Activated T-helper 1 cell treated with Interleukin-2 at 50 U/mL for 16 hours (primary cell): ENCODE results near the gene TTC27.
"Not testable (repeated sequence)": the region's sequence is repeated elsewhere in the genome, so short reads cannot be mapped to it uniquely, and the experiment has no call there.

Source experiments
- DNase-seq: peaks from one replicate; pipeline ENCODE4 v3.0.0-alpha.2; 2020; ENCODE audit warnings: low read depth

The TTC27 gene

DNA sequence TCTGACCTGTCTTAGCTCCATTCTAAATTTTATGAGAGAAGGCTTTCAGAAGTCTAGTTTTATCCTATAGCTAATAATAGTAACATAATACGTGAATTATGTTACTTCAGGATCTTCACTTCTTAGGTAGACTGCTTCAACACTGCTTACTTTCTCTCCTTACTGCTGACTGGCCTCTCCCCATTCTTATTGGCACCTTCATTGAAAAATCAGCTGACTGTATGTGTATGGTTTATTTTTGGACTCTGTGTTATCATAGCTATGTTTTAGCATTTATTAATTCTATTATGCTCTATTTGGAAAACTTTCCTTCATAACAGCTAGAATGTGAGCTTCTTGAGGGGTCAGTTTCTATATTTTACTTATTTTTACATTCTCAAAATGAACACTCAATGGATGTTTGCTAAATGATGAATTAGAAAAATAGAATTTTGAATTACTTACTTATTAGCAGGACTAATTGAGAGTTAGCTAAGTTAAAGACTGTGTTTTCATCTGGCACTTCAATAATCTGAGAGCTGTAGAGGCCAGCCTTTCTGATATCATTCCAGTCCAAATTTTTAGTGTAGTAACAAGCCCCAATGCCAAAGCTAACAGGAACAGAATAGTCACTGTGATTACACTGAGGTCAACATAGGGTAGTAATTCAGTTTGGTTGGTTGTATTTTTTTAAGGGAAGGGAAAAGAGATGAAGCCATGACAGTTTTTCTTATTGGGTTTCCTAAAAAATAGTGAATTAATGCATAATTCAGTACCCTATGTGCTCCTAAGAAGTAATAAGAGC, 92.3 kb downstream of the TTC27 start:
- DNase-seq: no peak

DNA sequence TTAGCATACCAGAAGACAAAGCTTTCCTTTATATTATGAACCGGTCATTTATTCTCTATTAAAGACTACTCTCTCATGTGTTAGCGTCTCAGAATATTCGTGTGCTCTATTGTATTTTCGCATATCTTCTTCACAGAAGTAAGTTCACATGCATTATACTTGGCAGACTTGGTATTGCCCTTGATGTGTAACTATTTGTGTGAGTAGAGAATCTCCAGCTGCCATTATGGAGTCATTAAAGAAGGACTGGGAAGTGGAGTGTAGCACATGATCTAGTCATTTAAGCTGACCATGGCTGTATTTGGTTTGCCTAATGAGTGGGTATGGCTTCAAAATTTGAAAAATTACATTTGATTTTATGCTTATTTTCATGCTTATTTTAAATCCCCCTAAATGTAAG, 92.9 kb downstream of the TTC27 start:
- no peak for DNase-seq

DNA sequence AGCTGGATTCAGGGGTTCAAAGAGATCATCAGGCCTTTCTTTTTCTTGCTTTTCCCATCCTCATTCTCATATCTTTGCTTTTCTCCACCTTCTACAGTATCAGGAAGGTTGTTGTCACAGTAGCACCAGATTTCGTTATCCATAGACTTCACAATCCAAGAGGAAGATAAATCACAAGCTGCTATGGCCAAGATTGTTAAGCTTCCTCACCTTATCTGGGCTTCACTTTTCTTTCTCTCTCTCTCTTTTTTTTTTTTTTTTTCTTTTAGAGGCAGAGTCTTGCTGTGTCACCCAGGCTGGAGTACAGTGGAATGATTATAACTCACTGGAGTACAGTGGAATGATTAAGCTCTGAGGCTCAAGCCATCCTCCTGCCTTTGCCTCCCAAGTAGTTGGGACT, 93.5 kb downstream of the TTC27 start:
- DNase-seq: no peak

DNA sequence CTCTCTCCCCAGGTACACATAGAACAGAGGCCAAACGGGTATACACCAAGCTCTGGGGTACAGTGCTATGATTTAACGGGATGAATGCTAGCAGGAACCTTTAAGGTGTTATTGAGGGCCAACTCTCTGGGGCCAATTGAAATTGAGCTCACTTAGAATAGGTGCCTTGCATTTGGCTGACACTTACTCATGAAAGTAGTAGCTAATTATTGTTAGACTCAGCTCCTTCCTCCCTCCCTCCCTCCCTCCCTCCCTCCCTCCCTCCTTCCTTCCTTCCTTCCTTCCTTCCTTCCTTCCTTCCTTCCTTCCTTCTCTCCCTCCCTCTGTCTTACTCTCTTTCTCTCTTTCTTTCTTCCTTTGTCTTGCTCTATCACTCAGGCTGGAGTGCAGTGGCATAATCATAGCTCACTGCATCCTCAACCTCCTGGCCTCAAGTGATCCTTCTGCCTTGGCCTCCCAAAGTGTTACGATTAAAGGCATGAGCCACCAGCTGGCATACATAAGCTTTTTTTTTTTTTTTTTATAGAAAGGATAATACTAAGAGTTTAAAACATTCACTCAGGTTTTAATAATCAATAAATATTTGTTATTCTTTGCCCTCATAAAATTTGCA, 95.7 kb downstream of the TTC27 start:
- DNase-seq: no peak

DNA sequence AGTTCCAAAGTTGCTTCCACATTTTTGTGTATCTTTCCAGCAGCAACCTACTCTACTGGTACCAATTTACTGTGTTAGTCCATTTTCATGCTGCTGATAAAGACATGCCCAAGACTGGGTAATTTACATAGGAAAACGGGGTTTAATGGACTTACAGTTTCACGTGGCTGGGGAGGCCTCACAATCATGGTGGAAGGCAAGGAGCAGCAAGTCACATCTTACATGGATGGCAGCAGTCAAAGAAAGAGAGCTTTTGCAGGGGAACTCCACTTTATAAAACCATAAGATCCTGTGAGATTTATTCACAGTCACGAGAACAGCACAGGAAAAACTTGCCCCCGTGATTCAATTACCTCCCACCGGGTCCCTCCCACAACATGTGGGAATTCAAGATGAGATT, 98.8 kb downstream of the TTC27 start:
- not testable (repeated sequence) for DNase-seq

DNA sequence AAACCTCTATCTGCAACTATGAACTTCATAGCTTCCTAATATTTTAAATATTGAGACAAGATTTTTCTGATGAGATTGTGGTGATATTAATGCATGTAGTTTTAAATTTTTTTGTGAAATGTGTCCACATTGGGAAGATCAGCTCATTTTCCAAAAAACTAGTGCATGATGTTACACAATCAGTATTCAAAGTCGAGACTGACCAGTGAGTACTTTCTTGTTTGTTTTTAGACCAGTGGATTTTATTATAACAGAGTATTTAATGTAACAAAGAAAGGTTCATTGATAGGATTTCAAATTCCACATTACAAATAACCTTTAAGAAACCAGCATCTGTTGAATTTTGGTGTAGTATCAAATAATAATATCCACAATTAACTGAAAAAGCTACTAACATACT, 99.3 kb downstream of the TTC27 start:
- no peak for DNase-seq

DNA sequence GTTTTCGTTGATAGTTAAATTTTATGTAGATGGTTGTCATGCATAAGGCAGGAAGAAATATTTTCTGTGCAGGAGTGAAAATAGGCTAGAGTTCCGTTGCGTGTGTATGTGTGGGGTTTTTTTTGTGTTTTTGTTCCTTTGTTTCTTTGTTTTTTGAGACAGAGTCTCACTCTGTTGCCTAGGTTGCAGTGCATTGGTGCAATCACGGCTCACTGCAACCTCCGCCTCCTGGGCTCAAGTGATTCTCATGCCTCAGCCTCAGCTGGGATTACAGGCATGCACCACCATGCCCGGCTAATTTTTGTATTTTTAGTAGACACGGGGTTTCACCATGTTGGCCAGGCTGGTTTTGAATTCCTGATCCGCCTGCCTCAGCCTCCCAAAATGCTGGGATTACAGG, 103.1 kb downstream of the TTC27 start:
- DNase-seq: not testable (repeated sequence)

DNA sequence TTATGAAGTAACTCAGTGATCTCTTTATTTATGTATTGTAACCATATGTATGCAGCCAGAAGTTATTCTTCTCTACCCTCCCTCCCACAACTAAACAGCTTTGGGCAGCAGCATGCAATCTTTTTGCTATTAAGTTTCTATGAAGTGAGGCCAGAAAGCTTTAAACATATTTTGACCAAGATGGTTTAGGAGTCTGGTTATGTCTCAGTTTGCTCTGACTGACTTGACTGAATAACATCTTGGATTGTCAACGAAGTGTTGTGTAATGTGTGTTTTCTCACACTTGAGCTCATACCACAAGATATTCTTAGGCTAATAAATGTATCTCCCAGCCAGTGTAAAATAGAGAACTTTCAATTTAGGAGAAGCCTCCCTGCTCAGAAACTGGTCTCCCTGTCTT, 104.3 kb downstream of the TTC27 start:
- DNase-seq: no peak

DNA sequence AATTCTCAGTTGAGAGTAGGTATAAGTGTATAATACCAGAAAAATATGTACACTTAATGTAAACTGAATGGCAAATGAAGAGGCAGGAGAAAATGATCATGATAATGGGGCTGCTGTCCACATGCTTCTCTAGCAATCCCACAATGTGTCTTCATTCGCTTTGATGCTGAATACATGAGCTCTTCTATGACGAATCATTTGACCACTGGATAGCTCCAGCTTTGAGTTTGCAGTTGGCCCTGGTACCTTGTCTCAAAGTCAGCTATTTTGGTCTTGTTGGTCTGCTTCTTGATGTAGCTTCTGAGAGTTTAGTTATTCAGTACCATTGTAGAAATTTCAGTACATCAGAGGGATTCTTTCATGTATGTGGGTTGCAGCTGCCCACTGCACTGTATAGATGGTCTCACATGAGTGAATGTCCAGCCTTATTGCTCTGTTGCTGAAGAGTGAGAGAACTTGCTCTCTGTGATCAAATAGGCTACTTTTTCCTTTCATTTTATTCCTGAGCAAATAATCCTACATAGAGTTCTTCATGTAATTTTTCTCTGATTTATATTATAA, 105.1 kb downstream of the TTC27 start:
- no peak for DNase-seq

DNA sequence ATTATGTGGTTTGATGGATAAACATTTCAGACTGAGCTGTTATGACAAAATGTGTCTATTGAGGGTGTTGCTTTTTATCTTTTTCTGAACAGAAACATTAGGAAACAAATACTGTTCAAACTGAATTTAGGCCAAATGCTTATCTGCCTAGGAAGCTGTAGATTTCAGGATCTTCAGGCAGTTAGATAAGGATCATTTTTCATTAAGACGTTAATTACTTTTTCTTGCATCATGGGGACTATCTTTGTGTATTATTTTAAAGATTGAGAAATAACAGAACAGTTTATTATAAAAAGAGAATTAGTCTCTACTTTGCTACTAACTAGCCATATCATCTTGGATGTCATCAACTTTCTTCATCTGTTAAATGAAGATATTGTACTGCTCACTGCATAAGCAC, 107.5 kb downstream of the TTC27 start:
- no peak for DNase-seq

DNA sequence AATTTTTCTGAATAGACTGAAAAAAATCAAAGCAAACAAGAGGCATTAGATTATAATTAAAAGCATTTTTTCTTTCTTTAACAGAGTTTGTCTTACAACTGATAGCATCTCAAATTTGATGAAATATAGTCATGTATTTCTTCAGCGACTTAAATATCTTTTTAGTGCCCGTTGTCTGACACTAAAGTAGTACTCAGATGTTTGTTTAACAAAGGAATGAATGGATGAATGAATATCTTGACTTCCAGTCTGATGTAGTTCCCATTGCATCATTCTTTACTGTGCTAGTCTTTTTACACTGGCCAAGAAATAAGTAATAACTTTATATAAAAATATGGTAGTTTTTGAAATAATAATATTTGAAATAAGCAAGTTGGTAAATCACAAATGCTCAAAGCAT, 111.1 kb downstream of the TTC27 start:
- DNase-seq: no peak

DNA sequence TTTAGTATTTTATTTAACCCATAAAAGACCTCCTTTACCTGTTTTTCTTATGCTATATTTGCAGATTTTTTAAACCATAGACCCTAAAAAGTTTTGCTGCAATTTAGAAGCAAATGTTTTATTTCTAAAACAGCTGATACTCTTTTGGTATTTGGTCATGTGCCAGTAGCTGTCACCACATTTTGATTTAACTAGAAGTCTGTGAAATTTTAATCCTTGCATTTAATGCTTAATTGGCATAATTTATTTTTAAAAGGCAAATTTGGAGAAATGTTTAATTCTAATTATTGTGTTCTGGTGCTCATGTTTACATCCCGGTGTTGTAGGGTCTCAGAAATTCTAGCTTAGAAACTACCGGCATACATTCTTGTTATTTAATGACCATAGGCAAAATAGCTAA, 111.8 kb downstream of the TTC27 start:
- DNase-seq: no peak

DNA sequence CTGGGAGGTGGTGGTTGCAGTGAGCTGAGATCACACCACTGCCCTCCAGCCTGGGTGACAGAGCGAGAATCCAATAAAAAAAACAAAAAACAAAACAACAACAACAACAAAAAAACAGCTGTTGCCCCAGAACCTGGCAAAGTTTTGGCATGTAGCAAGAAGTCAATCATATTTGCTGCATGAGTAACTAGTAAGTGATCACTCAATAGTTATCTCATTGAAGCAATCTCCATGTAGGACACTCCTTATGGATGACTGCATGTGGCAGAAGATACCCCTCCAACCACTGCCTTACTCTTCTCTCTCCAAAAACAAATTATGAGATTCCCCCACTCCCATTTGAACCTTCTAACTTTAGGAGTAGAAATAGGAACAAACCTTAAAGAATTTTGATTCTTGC, 113.7 kb downstream of the TTC27 start:
- no peak for DNase-seq

DNA sequence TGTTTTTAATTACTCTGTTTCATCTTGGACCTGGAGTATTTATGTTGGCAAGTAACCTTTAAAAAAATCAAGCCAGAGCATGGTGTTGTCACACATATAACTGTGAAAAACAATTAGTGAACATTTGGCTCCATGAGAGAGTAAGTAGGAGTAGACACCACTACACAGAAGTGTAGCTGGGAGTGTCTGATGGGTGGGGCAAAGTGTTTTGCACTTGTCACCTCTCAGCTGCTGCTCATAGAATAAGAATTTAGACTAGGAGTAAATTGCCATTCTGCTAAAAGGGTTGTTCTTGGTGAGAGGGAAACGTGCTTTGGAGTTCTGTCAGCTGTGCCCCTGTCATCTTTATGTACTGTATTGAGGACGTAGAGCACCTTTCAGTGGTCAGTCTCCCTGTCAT, 114.5 kb downstream of the TTC27 start:
- DNase-seq: no peak

DNA sequence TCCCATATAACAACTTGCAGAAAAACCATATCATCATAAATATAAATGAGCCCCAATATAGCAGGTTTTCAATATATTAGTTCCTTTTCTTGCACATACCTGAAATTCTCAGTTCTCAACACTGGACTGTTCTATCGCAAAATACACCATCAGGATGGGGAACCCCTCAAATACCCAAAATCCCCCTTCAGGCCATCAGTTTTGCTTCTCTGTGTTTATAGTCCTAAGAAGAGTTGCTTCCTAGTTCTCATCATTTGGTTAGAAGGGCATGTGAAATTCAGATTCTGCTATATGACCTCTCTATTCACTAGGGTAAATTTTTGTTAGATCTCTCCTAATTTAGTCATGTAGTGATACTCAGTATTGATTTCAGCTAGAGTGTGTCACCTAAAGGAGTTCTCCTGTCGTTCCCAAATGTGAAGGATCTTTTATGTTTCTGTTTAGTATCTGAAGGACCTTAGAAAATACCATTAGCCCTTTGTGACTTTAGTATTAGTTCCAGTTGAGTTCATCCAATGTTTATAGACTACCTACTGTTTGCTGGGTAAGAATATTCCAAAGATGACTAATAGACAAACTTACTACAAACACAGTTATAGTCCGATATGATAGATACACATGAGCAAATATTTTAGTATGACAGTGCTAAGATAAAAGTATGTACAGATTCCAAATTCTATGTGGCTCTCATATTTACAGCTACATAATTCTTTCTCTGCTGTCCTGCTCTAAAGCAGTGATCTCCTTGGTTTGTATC, 115.8 kb downstream of the TTC27 start:
- no peak for DNase-seq

DNA sequence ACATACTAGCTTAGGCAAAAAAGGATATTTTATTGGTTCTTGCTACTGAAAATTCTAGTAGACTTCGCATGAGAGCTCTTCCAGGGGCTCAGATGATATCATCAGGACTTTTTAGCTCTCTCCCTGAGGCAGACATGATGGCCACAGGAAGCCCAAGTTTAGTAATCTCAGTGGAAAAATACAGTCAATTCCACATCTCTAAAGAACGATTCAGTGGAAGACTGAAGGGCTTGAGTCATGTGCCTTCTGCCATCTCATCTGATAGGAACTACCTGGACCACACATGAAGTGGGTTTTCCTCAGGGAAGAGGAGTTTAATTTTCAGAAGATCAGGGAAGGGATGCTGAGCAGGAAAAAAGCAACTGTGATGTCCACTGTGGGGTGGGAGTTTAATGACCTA, 117.3 kb downstream of the TTC27 start:
- DNase-seq: no peak

DNA sequence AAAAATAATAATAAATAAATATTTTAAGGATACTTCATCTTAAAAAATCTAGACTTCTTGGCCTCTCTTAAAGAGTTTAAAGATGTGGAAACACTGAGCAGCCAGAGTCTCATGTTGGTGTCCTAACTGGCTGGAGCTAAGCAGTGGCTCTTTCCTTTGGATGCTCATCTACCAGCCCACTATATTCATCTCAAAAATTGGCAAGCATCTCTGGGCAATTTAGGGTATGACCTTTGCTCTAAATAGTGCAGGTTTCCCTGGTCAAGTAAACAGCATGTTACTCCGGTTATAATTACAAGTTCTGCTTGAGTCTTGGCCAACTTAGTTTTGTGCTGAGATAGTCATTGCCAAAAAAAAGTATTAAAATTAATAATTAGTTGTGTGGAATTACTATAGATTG, 117.8 kb downstream of the TTC27 start:
- no peak for DNase-seq

DNA sequence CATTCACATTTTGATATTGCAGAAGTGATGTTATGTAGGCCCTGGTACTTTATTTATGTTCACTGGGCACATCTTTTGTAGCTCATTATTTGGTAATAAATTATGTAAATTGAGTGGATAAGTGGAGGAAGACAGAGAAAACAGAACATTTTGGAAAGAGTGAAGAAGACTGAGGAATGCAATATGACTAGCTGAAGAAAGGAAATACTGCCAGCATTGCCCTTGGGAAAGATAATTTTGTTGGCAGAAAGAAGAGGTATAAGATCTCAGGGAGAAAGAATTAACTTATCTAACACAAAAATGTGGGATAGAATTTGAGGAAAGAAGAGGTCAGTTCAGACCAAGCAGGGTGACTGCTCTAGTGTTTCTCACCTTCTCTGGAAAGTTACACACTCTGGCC, 118.8 kb downstream of the TTC27 start:
- DNase-seq: no peak

DNA sequence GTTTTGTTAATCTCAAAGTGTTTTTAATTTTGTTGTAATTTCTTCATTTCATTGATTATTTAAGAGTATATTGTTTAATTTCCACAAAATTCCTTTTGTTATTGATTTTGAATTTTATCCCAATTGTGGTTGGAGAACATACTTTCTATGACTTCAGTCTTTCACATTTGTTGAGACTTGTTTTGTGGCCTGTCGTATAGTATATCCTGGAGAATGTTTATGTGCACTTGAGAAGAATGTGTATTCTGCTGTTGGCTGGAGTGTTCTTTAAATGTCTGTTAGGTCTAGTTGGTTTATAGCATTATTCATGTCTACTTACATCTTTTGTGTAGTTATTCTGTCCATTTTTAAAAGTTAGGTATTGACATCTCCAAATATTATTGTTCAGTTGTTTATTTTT, 120.3 kb downstream of the TTC27 start:
- no peak for DNase-seq

DNA sequence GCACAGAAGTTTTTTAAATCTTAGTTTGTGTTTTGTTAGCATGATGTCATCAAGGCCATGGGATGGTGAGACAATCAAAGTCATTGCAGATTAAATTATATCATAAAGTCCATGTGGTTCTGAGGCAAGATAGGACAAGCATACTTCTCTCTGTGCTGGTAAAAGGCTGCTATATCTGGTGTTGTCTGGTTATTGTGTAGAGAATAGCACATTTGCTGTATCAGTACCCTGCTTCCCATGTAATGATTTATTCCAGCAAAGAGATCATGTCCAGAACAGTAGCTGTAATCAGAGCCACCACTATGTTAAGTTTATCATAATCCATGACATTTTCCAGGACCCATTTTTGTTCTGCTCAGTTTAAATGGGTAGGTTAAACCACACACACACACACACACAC, 123.0 kb downstream of the TTC27 start:
- DNase-seq: no peak

DNA sequence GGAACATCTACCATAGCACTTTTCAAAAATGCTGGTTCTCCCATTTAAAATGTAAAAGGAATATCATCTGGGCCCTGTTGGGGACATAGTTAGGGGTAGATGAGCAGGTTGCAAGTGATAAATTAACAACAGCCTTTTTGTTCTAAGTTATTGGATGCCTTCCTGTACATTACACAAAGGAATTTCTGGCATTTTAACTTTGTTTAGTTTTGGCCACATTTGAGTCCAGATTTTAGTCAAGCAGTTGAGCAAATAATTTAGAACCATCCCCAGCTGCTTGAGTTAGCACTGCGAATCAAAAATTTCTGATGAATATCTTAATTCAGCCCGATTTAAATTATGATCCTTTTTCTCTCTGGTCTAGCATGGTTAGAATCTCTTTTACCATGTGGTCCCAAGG, 124.4 kb downstream of the TTC27 start:
- DNase-seq: no peak

DNA sequence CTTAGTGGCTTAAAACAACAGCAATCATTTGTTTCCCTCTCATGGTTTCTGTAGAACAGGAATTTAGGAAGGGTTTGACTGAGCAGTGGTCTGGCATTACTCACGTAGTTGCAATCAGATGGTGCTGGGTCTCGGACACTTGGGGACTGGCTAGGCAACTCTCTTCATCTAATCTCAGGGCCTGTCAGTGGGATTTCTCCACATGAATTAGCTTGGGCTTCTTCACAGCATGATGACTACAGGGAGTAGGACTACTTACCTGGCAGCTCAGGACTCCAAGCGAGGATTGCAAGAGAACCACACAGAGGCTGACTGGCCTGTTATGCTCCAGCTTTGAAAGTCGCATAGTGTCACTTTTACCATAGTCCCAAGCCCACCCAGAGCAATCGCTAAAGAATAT, 125.1 kb downstream of the TTC27 start:
- no peak for DNase-seq

DNA sequence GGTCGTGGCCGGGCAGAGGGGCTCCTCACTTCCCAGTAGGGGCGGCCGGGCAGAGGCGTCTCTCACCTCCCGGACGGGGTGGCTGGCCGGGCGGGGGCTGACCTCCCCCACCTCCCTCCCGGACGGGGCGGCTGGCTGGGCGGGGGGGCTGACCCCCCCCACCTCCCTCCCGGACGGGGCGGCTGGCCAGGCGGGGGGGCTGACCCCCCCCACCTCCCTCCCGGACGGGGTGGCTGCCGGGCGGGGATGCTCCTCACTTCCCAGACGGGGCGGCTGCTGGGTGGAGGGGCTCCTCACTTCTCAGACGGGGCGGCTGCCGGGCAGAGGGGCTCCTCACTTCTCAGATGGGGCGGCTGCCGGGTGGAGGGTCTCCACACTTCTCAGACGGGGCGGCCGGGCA, 126.8 kb downstream of the TTC27 start:
- DNase-seq: not testable (repeated sequence)
